ENCODE data around the gene ANO6. TPM values are rescaled to one million over a fixed set of nuclear protein-coding genes. Genes with fewer than 3 reads are reported as not detected.
A peak's percentile ranks its signal among the peaks of the same experiment; 100 is the strongest.
"Not testable (repeated sequence)": the region's sequence is repeated elsewhere in the genome, so short reads cannot be mapped to it uniquely, and the experiment has no call there.

Gene ANO6
- total RNA-seq, 1 experiment from 2014 or later = 52.7 TPM

DNA sequence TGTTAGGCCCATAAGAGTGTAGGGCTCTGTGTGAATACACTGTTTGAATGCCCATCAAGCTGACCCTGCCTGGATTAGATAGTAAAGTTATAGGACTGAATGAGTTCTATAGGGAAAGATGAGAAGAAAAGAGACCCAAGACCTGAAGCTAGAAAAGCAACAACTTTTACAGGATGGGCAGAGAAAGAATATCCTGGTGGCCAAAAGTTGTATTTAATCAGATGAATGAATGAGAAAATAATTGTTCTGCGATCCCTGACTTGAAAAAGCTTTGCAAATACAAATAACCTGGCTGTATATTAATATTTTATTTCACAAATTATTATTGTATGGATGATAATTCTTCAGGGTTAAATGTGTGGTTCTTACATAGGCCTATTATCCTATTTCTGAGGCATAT lies 2.8 kb upstream of the ANO6 start:
- no peak for DNase-seq (ENCODE audit: low read depth)

DNA sequence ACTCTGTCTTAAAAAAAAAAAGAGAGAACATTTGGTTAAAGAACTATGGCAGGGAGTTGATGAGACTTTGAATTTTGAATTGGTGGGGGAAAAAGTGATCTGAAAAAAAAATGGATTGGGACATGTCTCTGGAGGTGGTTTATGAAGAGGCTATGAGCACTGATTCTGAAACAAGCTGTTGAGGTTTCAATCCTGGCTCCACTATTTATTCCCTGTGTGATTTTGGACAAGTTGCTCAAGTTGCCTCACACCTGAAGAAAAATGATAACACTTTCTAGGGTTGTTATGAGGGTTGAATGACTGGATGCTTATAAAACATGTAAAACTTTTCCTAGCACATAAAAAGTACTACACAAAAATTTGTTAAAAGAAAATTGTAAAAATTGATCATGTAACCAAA lies 1.8 kb upstream of the ANO6 start:
- DNase-seq (ENCODE audit: low read depth) = no peak

DNA sequence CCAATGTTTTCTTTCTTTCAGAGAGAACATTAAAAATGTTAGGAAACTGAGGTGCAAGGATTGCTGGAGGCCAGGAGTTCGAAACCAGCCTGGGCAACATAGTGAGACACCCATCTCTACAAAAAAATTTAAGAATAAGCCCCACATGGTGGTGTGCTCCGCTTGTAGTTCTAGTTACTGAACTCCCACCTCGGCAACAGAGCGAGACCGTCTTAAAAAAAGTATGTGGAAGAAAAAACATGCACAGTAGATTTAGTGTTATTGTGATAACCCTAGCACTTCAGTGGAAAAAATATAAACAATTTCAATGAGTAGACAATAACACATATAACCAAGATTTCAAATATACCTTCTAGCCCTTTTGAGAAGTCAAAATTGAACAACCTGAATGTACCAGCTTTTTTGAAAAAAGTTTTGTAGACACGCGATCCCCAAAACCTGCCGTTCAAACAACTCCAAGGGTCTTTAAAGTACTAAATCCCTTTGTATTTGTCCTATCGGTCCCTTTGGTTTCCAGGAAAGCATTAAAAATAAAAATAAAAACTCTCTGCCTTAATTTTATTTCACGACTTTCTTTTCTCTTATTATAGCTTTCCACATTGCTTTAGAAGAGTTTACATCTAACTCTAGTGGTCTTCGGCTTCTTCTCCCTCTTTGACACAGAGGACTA lies 1.0 kb upstream of the ANO6 start:
- peak; percentile 24 for DNase-seq (ENCODE audit: low read depth)

DNA sequence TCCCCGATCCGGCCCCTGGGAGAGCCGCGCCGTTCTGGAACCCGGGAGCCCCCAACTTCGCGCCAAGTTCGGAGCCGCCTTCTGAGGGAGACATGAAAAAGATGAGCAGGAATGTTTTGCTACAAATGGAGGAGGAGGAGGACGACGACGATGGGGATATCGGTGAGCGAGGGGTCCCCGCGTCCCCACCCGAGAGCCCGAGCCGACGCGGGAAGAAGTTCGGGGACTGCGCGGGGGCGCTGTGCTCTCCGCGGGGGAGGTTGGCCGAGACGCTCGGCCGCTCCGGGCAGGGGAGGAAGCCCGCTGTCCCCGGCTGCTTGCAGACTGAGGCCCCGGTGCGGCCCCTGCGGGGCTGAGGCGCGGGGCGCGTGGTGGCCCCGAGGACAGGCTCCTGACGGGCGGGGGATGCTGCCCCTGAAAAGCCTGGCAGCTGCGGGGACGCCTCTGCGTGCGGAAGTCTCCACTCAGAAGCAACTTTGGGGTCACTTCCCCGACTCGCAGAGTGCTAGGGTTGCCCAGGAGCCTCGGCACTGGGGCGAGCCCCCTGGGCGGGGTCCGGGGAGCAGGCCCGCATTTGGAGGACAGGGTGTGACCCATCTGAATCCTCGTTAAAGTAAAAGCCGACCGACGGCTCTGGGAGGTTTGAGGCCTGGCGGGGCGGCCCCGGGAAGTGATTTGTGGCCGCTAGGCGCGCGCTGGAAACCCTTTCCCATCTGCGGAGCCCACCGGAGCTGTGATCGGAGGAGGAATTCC lies 511 bp downstream of the ANO6 start:
- DNase-seq (ENCODE audit: low read depth) = peak; percentile 58

DNA sequence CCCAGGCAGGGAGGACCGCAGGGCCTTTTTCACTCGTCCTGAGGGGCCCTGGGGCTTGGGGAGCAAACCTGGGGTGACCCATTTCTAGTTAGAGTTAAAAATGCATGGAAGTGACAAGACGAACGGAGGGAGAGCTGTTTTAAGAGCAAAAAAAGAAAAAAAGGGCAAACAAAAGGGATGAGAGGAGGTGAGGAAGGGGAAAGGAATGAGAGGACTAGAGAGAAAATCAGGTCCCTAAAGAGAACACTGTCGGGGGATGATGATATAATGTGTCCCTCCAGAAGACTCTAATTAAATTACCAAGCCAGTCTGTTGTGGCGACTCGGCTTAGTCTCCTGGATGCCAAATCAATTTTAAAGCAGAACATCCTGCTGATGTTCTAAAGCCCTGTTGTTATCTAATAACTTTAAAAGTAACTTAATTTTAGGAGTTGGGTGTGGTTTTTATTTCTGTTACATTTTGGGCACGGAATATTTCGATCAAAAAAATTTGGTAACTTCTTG lies 1.1 kb downstream of the ANO6 start:
- no peak for DNase-seq (ENCODE audit: low read depth)

DNA sequence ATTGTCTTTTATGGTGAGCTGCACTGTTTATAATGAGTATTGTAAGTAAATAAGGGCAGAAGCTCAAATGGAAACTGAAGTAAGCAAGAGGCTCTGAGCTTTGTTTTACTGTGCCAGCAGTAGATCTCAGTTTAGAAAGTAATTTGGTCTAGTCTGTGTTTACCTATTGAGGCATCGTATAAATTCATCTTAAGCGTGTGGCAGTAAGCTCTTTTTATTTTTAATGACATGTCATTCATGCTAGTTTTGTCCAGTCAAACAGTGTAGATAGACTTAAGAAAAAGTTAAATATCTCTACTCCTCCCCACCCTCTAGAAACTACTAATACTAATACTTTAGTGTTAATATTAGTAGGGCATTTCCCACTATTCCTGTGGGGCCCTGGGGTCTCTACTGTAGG lies 2.0 kb downstream of the ANO6 start:
- no peak for DNase-seq (ENCODE audit: low read depth)

DNA sequence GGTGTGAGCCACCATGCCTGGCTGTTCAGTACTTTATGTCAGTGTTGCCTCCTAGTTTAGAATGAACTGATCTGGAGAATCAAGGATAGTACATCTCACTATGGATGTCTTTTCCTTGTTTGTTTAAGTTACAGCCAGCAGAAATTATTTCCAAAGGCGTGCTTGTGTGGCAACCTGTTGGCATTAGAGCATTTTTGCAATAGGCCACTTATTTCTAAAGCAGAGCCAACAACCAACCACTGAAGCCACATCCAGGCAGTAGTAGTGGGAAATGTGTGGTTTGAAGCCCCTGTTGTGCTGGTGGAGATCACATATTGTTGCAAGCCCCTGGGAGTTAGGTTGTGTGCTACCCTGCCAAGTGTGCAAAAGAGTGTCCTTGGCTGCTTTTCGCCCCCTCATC lies 3.7 kb downstream of the ANO6 start:
- no peak for DNase-seq (ENCODE audit: low read depth)

DNA sequence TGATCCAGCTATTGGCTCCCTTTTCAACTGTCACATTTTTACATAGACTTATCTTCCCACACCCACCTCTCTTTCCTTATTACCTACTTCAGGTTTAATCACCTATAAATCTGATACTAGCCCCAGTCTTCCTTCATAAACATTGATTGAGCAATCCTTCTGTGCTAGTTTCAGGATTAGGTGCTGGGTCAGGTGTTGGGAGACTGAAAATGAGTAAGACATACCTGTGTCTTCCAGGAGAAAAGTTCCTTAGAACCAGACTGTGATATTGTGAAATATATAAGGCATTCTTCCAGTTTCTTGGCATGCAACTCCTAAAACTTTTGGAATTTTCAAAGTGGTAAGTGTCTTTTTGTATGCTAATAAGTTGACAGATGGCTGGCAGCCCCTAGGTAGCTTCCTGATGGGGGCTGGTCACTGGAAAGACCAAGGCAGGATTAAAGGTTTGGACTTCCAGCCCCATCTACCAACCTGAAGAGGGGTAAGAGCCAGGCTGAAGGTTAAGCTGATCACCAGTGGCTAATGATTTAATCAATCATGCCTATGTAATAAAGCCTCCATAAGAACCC lies 4.6 kb downstream of the ANO6 start:
- DNase-seq (ENCODE audit: low read depth) = no peak

DNA sequence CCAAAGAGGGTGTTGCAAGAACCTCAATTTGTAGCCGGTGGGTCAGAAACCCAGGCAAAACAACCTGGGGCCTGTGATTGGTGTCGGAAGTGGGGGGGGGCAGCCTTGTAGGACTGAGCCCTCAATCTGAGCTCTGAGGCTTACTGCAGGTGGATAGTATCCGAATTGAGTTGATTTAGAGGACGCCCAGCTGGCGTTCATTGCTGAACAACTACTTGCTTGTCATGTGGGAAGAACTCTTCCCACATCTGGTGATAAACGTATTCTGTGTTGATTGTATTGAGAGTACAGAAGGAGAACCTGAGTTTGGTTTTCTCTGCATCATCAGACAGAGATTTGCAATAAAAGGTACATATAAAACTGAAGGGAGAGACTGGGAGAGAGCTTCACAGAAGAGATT lies 5.1 kb downstream of the ANO6 start:
- DNase-seq (ENCODE audit: low read depth) = no peak

DNA sequence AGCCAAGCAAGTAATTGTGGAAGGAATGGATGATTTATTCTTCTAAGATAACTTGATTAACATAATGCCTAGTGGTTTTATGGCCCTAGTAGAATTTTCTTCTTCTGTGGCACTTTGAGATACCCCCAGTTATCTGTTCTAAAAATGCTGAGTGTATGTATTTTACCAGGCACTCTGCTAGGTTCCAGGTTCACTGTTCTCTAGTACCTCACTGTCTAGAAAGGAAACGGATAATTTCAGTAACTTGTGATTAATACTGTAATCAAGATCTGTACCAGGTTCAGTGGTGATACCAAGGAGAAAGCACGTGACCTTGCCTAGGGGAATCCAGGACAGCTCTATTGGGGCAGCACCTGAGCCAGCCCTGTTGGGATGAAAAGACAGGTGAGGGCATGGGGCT lies 8.0 kb downstream of the ANO6 start:
- DNase-seq (ENCODE audit: low read depth) = no peak

DNA sequence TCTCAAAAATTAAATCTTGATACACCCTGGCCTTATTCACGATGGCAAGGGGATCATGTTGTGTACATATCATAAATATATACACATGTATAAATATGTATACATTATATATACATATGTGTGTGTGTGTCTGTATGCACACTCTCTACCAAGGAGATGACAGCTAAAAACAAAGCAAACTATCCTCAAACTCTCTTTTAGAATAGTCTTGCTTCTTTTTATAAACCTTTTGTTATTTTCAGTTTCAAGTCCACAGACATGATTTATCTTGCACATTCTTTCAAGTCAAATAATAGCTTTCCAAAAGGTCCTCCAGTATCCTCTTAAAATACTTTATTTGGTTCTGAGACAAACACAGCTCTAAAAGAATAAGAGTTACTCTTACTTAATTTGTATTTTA lies 8.4 kb downstream of the ANO6 start:
- DNase-seq (ENCODE audit: low read depth) = no peak

DNA sequence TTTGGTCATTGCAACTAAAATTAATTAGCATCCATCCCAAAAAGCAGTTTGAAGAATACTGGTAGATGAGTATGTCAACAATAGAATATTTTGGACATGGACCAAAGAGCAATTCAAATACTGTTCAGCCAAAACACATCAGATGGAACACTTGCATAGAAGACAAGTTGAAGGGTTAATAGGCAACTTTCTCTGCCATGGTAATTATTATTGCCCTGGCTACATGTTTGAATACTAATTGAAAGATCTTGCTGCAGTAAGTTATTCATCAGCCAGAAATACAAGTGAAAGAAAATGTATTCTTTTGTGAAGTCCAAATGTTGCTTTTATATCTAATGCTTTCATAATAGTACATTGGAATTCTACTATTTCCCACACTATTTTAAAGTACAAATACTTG lies 10.1 kb downstream of the ANO6 start:
- DNase-seq (ENCODE audit: low read depth) = no peak

DNA sequence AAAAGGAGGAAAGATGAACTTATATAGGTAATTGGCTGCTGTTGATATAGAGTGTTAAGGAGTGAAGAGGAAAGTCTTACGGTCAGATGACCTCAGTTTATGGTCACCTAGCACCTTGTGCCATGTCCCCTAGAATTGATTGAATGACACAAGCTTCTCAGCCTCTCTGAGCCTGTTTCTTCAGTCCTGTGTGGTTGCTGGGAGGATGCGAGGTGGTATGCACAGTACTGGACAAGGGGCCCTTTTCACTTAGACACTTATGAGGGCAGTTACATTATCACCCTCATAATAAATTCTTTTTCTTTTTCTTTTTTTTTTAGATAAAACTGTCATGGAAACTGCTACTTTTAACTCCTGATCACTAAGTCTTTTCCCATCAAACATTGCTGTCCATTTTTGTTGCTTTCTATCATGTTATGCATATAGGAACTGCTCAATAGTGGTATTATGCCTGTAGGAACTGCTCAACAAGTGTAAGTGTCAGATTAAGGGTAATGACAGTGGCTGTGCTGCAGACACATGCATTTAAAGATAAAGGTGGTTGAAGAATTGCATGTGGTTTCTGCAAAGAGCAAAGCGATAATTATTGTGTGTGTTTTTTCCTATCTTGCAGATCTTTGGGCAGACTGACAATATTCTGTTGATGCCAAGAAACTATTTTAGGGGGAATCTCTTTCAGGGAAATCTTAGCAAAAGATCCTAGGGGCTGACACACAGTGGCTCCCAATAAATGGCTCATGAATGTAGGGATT lies 11.6 kb downstream of the ANO6 start:
- DNase-seq (ENCODE audit: low read depth) = no peak

DNA sequence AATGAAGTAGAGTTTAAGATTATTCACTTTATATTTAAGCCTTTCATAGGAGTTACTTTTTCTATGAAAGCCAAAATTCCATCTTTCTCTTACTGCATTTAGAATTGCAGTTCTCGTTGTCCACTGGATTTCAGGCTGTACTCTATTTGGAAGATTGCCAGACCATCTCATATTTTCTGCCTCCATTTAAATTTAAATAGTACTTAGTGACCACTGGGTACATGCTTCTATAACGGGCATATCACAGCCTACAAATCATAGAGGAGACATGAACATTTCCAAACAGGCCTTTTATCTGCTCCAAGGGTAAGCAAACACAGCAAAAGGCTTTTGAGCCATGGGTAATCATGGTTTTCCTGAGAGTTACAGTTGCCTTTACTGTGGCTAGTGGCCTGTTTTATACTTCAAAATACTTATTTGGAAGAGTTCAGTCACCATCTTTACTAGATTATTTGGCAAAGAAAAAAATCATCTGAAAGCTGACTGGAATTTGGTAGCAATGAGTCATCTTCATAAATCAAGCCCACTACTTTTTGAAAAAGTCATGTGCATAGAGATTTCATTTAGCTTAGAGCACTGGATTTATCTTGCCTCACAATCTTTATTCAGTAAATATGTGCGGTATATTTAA lies 15.7 kb downstream of the ANO6 start:
- peak; percentile 47 for DNase-seq (ENCODE audit: low read depth)

DNA sequence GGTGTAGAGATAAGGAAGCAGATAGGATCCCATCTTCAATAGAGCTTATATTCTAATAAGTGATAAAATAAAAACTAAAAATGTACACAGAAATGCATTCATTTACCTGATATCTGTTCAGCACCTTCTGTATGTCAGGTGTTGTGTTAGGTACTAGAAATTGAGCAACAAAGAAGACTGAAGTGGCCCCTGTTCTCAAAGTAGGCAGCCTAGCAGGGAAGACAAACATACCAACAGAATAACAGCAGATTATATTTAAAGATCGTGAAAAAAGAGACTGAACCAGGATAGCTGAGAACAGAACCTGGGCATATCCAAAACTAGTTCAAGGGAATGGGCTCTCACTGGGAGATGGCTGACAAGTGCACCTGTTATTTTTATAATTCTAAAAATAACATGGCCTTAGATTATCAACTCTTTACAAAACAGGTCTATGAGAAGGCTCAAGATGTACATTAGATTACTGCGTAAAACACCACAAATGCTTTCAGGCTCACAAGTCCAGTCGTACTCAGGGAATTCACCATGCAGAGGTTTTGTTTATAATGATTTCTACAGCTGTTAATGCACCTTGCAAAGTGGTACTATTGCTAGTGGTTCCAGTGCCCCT lies 16.4 kb downstream of the ANO6 start:
- no peak for DNase-seq (ENCODE audit: low read depth)

DNA sequence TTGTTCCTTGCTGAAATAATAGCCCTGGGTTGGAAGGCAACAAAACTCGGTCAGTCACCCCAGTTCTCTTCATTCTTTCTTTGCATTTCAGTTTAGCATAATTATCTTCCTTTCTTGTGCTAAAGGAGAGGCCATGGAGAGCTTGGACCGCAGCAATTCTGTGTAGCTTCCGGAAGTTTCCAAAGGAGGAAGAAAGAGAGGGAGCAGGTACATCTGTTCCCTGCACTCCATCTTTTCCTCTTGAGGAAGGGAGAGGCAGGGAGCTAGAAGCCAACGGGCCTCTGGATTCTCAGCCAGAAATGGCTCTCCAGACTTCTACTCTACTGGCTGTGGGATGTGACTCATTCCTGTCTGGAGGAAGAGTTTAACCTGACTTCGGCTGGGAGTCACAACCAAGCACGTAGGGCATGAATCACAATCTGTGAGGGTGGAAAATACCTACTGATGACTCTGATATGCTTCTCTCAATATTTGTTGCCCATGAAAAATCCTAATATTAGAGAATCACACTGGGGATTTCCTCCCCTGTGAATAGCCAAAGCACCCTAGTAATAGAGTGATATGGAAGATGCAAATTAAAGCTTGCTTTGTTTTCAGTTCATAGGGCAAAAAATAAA lies 17.0 kb downstream of the ANO6 start:
- peak; percentile 96 for DNase-seq (ENCODE audit: low read depth)

DNA sequence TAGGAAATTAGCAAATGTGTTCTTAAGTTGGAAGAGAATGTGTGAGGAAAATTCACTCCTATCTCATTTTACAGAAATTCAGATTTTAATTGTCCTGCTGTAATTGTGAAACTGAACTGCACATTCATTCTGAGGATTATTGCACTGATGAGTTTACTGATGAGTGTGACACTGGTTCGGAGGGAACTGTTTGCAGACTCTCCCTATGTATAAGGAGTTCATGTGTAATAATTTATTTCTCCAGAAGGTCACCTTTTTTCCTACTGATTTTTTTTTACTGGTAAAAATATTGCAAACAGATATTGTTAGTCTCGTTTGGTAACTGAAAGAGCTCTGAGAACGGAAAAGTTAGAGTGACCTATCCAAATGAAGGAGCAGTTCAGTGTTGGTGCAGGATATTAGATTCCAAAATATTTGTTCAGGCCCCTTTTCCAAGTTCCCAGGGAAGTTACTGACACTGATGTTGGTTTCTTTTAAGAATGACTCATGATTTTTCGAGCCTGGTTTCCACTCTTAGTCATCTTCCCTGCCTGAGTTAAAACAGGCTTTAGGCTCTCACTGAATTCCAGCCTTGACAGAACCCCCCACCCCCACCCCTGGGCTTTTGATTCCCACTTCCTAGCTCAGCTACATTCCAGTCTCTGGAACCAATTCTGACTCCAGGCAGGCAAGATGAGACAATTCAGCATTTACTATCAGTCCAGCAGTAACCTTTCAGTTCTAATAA lies 18.4 kb downstream of the ANO6 start:
- DNase-seq (ENCODE audit: low read depth) = peak; percentile 94

DNA sequence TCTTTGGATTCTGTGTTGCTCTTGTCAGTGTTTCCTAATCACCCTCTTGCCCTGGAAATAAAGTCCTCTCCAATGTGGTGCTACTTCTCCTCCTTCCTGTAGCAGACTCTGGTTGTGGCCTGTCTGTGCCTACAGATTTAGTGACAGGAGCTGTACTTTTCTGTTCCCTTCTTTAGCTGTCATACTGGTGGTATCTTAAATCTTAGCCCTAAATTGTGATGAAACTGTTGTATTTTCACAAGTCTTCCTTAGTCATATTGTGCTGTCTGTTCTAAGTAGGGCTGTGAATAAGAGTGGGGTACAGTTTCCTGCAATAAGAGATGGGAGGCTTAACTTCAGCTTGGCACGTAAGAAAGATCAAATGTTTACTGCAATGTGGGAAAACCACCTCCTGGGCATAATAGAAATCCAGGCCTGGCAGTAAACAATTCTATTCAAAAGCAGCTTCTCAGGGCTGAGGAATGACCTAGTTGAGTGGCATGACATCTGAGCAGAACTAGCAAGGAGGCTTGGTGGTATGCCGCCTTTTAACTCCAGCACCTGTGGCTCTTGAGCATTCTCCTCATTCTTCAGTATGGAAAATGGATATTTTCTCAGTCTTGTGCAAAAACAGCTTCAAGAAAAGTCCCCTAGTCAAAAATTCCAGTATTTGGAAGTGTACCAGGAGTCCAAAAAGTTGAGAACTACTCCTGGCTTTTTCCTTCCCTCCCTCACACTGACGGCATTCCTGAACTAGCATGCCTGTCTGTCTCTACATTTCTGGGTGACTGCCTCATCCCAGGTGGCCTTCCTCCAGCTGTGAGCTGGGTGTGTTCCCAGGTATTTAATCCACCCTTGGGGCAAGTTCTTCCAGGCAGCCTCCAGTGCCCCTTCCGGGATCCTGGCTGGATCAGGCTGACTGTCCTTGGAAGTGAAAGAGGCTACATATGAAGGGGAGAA lies 19.5 kb downstream of the ANO6 start:
- DNase-seq (ENCODE audit: low read depth) = peak; percentile 74

DNA sequence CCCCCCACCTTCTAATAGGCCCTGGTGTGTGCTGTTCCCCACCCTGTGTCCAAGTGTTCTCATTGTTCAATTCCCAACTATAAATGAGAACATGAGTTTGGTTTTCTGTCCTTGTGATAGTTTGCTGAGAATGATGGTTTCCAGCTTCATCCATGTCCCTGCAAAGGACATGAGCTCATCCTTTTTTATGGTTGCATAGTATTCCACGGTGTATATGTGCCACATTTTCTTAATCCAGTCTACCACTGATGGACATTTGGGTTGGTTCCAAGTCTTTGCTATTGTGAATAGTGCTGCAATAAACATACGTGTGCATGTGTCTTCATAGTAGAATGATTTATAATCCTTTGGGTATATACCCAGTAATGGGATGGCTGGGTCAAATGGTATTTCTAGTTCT lies 20.5 kb downstream of the ANO6 start:
- not testable (repeated sequence) for DNase-seq (ENCODE audit: low read depth)

All from Daoy (cell line).